ENCODE results near the gene LRRC7.
"Not testable (repeated sequence)": the region's sequence is repeated elsewhere in the genome, so short reads cannot be mapped to it uniquely, and the experiment has no call there.

The LRRC7 gene

DNA sequence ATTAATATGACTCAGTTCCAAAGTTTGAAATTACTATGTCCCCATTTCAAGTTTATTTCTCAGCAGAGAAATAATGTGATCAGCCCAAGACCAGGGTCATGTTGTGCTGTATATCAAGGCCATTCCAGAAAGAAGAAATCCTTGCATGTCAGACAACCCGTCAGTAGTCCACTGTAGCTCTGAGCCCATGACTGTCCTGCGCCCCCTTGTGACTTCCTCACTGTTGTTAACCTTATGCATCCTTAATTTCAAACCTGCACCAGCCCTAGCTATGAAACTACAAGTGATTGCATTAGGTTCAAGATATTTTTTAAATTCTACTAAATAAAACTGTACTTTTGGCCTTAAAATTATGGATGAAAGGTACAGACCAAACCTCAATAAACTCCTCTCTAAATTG is 133.0 kb downstream of the LRRC7 start:
- no peak for DNase-seq

DNA sequence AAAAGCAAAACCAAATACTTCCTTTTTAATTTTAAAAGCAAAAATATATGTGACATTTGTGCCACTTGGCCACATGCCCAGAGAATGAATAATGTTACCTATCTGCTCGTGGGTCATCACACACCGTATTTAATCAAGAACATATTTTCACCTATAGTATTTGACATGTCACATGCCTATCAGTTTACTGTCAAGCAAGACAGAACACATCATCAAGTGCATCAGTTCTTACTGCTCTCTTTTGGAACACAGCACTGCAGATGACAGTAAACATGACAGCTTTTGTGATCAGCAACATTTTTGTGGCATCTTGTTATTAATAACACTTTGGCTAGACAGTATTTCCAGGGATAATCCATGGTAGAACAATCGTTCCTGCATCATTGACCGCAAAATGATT is 134.4 kb downstream of the LRRC7 start:
- no peak for DNase-seq

DNA sequence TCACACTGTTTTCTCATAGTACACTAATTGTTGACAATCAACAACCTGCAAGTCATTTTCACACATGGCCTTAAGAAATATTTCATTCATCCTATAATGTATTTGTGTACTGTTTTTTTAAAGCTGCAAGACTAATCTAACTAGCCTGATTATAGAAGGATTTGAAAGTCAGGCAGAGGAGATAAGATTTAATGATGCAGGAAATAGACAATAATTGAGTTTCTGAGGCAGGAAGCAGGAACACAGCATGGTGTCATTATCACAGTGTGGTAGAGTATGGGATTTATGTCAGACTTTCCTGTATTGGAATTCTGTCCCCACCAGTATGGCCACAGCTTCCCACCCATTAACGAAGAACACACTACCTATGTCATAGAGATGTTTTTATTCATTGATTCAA is 138.8 kb downstream of the LRRC7 start:
- no peak for DNase-seq

DNA sequence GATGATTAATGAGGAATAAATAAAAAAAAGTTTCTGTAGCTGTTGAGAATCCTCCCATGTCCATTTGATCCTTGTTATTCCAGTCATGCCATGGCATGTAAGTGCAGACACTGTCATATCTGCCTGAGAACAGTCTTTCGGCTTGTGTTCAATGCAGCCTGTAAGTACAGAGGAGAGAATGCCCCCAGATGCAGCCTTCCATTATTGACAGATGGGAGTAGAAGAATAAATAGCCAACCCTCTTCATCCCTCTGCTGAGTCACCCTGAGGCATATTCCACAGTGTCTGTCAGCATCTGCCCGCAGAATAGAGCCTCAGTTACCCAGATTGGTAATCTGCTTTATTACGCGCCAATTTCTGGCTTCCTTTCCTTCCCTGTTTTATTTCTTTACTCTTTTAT is 139.4 kb downstream of the LRRC7 start:
- no peak for DNase-seq

DNA sequence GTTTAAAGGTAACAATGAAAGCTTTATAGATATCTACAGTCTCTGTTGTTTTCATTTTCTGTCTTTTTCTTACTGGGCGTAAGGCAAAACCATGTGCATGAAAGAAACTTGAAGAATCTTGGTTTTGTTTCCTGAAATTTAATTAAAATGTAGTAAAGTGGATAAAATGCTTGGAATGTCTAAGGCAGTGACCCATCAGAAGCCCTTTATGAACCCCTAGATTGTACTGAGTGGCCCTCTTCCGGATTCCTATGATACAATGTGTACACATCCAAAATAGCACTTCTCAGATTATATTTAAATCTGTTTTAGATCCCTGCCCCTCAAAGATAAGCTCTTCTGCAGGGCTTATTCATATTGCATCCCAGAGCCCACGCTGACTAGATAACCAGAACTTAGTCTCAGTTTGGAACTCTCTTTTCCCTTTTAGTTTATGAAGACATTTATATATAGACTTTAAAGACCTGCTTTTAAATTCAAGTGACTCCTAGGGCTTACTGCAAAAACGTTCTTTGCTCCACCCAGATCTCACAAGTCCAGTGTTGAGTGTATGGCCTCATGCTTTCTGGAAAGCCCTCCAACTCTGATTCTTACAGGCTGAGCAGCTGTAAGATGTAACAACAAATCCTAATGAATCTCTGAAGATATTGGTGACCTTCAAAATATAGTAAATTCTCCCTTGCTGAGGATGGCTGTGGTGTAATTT is 142.9 kb downstream of the LRRC7 start:
- DNase-seq: no peak

DNA sequence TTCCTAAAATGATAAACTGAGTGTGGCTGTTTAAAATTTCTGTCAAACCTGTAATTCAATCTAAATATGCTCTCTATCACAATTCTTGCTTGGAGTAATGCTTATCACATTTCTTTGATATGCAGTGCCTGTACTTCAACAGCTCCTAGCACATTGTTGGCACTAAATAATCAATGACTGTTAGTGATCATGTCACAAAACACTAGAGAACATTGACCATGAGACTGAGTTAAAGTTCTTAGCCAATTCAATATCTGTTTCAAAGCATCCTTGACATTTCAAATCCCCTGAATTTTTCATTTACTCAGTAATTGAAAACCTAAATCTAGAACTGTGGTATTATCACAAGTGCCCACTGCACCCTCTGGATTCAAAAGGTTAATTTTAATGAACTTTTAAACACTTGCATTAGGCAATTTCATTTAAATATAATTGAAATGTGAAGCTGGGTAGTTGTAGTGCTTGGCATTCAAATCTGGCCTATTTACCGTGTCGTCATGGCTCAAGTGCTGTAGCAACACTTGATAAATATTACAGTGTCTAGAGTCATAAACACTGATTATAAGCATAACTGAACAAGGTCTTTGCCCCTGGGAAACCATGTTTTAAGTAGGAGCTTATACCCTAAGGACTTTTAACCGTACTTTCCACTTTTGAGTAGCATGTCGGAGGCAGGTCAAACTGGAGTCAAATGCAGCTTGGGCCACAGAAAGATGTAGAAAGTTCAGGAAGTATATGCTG is 143.6 kb downstream of the LRRC7 start:
- no peak for DNase-seq

DNA sequence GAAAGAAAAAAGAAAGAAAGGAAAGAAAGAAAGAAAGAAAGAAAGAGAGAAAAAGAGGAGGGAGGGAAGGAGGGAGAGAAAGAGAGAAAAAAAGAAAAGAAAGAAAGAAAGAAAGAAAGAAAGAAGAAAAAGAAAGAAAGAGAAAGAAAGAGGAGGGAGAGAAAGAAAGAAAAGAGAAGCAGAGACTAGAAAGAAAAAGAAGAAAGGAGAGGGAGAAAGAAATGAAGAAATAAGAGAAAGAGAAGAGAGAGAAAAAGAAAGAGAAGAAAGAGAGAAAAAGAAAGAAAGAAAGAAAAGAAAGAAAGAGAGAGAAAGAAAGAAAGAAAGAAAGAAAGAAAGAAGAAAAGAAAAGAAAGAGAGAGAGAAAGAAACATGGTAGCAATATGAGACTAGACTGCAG is 150.1 kb downstream of the LRRC7 start:
- DNase-seq: not testable (repeated sequence)

DNA sequence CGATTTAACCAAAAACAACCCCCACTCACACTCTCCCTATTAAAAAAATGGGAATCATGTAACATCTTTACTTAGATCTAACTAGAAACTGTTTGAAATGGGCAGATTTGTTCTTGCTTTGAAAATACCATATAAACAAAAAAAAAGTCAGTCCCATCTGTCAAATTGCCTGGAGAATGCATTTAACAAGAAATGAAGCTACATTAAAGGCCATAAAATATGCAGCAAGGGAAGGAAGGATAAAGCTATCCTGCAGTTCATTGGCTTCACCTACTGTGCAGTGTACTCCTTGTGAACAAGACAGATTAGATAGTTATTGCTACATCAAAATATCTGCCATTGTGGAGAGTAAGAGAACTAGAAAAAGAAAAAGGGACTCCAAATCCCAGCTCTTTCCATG is 160.5 kb downstream of the LRRC7 start:
- DNase-seq: no peak

DNA sequence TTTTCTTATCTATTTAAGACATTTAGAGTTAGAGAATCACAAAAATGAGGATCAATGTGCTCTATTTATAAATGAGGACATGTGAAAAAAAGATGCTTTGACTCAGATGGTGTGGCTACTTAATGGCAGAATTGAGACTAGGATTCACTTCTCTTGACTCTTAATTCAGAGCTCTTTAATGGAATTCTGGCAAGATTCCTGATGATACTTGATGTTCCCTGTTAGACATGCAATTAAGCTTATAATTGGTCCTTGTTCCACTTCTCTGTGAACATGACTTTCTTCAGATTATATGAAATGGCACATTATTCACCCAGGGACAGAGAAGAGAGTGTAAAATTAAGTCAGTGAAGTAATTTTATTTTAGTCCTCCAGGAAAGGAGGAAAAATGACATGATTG is 165.3 kb downstream of the LRRC7 start:
- no peak for DNase-seq

DNA sequence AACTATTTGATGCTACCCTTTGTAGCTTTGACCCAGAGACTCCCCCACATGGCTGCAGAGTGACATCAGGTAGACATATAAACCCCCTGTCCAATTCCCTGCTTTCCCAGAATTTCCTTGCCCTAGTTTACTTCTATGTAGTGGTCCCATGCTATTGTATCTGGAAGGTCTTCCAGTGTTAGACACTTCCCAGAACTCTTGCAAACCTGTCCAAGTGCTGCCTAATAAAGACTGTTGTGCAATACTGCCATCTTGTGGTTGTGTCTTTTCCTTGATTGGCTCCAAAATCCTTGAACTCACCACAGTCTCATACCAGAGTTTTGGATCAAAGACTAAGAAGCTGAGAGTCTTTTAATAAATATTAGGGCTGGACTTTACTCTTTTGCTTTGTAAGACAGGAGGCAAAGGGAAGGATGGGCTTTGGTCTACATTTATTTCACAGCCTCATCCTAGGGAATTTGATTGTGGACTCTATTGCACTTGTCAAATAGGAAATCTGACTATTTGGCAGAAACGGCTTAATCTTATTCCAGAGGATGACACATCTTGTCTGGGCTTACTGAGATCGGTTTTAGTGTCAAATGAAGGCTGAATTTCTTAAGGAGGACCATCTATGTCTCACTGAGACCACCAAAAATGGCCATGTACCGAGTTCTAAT is 169.9 kb downstream of the LRRC7 start:
- peak in 2 of 14 donors; percentile 0 to 47 for DNase-seq

DNA sequence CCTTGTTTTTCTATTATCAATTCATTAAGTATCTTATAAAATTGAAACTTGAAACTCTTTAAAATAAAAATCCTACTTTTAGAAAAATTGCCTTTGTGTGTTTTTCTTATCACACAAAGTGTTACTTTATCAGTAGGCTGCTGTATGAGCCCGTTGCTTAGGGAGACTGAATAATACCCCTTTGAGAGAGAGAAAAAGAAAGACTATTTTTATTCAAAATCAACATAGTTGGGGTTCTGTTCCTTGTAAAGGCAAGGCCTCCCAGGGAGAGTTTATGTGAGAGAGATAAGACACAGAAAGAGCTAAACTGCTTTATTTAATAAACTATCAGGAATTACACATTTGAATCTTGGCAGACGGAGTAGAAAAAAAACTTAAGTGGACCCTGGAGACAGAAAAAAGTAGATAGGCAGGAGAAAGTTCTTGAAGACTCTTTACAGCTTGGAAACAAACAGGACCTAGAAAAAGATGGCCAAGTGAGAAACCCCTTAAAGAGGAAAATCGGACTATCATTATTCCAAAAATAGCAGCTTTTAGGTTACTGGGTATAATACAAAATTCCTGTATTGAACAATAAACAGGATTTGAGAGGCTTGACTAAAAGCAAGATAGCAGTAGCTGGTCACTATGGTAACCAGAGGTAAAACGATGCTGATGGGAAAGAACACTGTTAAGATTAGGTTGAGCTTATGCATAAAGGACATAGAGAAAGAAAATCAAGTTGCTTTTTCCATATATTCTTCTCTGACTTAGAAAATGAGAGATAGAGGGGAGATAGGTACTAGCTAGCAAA is 170.9 kb downstream of the LRRC7 start:
- DNase-seq: no peak

DNA sequence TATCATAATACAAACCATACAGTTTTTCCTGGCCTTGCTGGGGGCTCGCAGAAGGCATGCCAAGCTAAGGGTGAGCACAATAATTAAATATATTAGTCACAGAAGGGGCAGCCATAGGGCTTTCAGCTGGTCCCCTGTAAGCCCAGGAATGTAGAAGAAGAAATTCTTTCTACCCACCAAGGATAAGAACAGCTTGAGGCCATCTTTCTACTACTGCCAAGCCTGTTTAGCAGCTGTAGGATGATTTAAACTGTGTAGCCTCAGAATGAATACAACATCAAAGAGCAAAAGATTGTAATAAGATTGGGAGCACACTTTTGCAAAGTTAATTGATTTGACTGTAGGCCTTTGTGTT is 171.5 kb downstream of the LRRC7 start:
- DNase-seq: no peak

DNA sequence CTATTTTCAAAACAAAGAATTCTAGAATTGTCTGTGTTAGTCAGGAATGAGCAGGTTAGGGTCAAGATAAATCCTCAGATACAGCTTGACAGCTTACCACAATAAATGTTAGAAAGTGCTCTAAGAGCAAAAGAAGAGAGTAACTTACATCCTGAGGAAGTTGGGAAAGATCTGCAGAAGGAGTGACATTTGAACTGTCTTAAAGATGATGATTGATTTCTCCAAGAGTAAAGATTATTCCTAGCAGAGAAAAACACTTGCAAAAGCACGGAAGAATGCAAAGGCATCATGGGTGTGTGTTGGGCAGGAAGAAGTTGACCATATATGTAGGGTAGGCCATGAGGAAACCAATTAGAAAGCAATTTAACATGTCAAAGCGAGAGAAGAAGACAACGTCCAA is 175.4 kb downstream of the LRRC7 start:
- no peak for DNase-seq

DNA sequence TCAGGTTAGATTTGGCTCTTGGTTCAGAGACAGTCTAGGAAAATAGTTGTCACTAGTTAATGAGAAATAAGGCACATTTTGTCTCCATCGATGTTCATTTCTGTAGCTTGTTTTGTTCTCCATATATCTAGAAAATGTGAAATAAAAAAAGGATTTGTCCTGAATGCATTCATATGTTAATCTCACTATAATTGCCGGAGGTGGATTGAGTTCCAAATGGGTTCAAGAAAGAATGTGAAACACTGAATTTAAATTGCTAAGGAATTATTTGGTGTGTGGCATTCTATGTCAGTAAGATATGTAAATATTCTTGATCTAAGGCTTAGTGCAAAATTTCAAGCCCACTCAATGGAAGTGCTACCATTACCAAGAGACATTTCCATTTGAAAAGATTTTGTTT is 176.7 kb downstream of the LRRC7 start:
- no peak for DNase-seq

DNA sequence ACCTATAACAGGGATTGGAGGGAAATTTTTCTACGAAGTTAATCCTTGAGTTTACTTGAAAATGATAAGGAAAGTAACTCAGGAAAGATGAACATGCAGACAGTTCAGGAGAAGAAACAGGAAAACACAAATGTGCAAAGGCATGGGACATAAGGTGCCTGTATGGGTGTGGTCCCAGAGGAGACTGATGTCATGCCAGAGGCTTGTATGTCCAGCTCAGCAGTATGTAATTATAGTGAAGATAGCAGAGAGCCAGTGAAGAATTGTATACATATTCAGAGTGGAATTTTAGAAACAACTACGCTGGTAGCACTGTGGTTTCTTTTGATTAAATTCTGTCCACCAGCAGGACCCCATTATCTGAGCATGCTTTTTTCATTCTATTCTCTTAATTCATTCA is 179.5 kb downstream of the LRRC7 start:
- DNase-seq: no peak

DNA sequence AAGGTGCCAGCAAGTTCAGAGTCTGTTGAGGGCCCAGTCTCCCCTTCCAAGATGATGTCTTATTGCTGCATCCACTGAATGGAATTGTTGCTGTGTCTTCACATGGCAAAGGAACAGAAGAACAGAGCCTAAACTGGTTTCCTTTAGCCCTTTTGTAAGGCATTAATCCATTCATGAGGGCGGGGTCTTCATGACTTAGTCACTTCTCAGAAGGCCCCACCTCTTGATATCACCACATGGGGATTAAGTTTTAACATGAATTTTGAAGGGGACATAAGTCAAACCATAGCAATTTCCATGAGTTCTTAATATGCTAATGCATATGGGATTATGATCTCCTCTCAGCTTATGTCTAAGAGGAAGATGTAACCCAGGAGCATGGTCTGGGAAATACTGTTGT is 182.9 kb downstream of the LRRC7 start:
- DNase-seq: no peak

DNA sequence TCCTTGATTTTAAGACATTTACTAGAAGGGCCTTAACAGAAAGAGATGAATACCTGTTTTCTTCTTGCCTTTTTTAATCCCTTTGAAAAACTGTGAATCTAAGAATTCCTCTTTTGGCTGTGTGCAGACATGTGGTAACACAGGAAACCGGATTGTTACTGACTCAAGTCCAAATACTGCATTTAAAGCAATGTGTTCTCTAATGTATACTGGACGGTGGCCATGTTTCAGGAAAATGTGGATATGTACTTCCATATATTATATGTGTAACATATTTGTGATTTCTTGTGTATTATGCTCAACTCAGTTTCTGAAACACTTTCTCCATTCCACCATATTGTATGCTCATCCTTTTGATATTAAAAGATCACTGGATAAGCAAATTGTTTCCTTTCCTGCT is 185.1 kb downstream of the LRRC7 start:
- no peak for DNase-seq

DNA sequence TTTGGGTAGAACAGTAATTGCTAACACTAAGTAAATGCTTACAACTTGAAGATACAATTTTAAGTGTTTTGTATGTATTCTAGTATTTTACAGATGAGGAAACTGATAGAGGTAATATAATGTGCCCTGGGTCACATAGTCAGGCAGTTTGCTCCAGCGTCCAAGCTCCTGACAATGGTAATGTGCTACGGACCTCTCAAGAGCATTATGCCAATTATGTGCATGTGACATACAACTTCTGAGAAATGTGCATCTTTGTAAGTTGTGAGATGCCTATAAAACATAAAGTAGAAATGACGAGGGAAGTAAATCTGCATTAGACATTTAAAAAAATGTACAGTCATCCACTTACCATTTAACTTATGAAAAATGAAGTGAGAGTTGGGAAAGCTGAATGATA is 186.8 kb downstream of the LRRC7 start:
- DNase-seq: no peak

DNA sequence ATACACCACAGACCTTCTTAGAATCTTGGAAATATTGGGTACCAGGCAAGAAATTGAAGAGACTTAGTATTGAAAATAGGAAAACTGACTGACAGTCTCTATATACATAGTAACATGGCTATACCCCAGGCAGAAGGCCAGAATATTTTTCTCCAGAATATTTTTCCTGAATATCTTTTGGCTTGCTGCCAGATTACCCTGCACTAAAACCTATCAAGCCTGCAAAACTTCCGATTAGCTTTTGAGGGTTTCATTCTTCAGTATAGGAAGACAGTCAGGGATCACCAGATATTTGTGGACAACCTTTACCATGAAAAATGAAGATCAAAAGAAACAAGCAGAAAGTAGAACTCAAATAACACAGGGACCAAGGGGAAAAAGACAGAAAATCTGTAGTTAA is 187.9 kb downstream of the LRRC7 start:
- no peak for DNase-seq

DNA sequence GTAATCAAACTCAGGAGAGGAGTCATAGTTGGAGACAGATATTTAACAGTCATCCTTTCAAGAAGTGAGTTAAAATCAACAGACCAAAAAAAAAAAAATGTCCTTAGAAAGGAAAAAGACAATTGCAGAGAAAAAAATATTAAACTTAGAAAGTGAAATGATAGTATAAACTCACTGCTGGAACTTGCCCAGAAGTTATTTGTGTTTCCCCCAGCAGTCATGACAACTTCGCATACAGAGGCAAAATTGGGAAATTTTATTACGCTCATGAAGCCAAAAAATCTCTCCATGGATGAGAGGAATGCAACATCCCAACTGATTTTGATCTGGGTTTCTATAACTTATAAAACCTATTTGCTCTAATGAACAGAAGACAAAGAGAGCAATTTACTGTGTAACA is 198.2 kb downstream of the LRRC7 start:
- no peak for DNase-seq

DNA sequence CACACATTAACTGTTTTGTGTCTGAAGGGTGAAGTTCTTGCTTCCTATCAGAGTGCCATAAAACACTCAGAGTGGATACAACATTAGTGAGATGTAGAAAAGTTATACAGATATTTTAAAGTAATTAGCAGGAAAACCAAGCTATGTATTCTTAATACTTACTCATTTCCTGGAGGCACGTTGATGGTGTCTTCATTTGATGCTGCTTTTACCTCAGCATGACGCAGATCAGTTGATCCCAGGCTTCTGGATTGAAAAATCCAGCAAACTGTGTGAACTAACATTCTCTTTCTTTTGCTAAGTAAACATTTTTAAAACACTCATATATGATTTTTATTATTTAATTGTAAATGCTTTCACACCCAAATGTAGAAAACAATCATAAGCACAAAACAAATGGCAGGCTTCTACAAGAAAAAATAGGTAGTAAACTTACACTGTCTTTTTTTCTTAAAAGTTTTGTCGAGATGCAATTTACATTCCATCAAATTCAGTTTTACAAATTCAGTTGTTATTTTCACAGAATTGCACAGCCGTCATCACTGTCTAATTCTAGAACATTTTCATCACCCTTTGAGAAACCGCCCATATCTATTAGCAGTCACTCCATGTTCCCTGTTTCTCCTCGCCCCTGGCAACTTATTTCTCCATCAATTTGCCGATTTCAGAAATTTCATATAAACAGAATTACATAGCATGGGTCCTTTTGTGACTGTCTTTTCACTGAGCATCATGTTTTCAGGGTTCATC is 198.9 kb downstream of the LRRC7 start:
- DNase-seq: no peak

DNA sequence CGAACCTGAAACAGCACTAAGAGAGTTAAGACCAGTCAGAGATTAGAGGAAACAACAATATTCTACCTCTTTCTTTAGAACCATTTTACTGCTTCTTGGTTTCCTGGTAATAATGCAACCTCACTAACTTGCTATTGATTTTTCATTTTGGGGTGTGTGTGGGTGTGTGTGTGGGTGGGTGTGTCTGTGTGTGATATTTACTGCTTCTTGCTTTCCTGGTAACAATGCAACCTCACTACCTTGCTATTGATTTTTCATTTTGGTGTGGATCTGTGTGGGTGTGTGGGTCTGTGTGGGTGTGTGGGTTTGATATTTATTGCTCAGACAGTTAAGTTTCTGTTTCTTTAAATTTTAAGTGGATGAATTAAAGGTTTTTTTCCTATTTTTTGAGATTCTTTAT is 208.8 kb downstream of the LRRC7 start:
- no peak for DNase-seq

Data from C1 segment of cervical spinal cord (tissue), 14 donors.